Measurements from ENCODE around the gene NEIL1. TPM values are rescaled to one million over a fixed set of nuclear protein-coding genes. Genes with fewer than 3 reads are reported as not detected.

NEIL1 gene
- total and polyA plus RNA-seq, 10 of the 15 experiments (the other 5 are each of a cell fraction or from before 2014, with no cell fraction given) = 0.10 to 2.3 (median 0.66) TPM

DNA sequence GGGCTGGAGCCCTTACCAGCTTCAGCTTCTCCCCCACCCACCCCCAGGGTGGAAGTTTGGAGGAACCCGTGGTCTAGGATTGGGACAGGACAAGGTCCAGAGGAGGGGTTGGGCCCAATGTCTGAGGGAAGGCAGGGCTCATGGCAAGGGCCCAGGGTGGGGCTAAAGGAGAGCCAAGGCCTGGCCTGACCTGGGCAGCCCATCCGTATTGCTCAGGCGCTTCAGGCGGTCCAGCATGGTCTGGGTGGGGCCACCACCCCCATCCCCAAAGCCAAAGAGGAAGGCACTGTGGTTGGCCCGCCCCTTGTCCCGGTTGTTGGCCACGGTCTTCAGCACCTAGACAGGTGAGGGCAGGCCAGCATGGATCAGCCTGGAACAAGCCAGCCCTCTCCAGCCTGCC is 14.0 kb downstream of the NEIL1 start (continued):
- TF ChIP-seq, protein P1, sequence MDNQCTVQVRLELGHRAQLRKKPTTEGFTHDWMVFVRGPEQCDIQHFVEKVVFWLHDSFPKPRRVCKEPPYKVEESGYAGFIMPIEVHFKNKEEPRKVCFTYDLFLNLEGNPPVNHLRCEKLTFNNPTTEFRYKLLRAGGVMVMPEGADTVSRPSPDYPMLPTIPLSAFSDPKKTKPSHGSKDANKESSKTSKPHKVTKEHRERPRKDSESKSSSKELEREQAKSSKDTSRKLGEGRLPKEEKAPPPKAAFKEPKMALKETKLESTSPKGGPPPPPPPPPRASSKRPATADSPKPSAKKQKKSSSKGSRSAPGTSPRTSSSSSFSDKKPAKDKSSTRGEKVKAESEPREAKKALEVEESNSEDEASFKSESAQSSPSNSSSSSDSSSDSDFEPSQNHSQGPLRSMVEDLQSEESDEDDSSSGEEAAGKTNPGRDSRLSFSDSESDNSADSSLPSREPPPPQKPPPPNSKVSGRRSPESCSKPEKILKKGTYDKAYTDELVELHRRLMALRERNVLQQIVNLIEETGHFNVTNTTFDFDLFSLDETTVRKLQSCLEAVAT (IDR thresholded peaks at IDR 0.05) = no peak

DNA sequence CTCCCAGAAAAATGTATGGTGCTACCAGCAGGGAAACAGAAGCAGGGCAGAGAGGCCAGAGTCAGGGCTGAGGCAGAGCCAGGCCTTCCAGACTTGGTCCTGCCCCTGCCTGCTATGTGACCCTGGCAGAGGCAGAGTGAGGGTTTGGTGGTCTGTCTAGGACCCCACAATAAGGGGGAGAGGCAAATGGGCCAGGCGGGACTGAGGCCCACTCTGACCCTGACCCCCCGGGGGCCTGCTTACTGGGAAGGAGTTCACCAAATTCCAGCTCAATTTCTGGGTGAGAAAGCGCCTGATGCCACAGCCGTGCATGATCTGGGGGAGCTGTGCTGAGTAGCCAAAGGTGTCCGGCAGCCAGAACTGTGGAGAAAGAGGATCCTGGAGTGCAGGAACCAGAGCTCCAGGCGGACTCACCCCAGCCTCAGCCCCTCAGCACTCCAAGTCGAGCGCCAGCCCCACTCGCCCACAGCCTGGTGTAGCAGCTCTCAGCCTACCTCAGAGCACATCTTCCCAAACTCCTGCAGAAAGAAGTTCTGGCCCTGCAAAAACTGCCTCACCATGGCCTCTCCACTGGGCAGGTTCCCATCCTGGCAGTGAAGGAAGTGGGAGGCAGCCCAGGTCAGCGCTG is 14.6 kb downstream of the NEIL1 start:
- ChIA-PET SMC1A (ENCODE audit: uncharacterized antibody, unreplicated experiment) (no interaction called here), POLR2A (no interaction called here), RAD21 (ENCODE audit: unreplicated experiment) (no interaction called here), CTCF (no interaction called here)
- H3K4me2 ChIP-seq (ENCODE audit: control insufficient read depth, insufficient read depth) = no peak overlapping the region
- no peaks in the 10 kb centered on the region for H3K9me3 ChIP-seq (replicated peaks; ENCODE audit: control insufficient read depth, insufficient read depth, low read length)
- in situ Hi-C loops (cut with MboI) = no loop called here
- H3K27me3 ChIP-seq (replicated peaks in 1 of 2; ENCODE audit: control insufficient read depth in 2 of 2, insufficient read depth in 2 of 2, low read length in 1 of 2) = no peaks in the 10 kb centered on the region
- intact Hi-C loops (cut with micrococcal nuclease; ENCODE audit: unreplicated experiment) = no loop called here
- H3K79me2 ChIP-seq (ENCODE audit: control insufficient read depth, insufficient read depth, low read length) = no peaks in the 10 kb centered on the region
- H4K20me1 ChIP-seq (ENCODE audit: control insufficient read depth, insufficient read depth) = no peaks in the 10 kb centered on the region
- DNase-seq (ENCODE audit: low read depth, low spot score) (no peak), ATAC-seq (no peak), FAIRE-seq (no peak)
- H3K36me3 ChIP-seq (ENCODE audit: control insufficient read depth in 2 of 2, insufficient read depth in 2 of 2, low read length in 1 of 2) = peaks cover 0 to 8% of the 10 kb centered on the region in 2 experiments; a peak in 3 of 4 replicates
- H3K4me1 ChIP-seq (ENCODE audit: control insufficient read depth, insufficient read depth, low read length) = no peaks in the 10 kb centered on the region
- WGBS (ENCODE audit: insufficient coverage, insufficient replicate concordance, low lambda C conversion rate, missing lambda C conversion rate) = 97% methylated on average over 10 of the region's 10 CpGs
- no peak overlapping the region for H2AFZ ChIP-seq (ENCODE audit: control insufficient read depth, low read depth, low read length)
- H3K4me3 ChIP-seq = no peak overlapping the region
- H3K27ac ChIP-seq (ENCODE audit: control insufficient read depth, insufficient read depth) = no peak overlapping the region
- BruUV-seq (replicated peaks) = no TSS peak
- TF ChIP-seq POLR2A (IDR thresholded peaks at IDR 0.05; ENCODE audit: low read depth, low read length) (peak; percentile 24; the same call in 1 of the 2 replicates), NFIC (IDR thresholded peaks at IDR 0.05; ENCODE audit: low read depth, low read length) (no peak), SPI1 (IDR thresholded peaks at IDR 0.05; ENCODE audit: borderline replicate concordance, insufficient read depth, low read depth, low read length) (no peak)
- H3K9ac ChIP-seq (ENCODE audit: control insufficient read depth, insufficient read depth, low read length) = no peak overlapping the region
